Bronchus fibroblast of lung (primary cell): Measurements from ENCODE around the gene LRTM1. TPM values are rescaled to one million over a fixed set of nuclear protein-coding genes. Genes with fewer than 3 reads are reported as not detected.

Experiments used
- total RNA-seq: library from RNA; depleted of rRNA; stranded (reverse); fragments of >200 nt; gene quantifications from 2 replicates; pipeline ENCODE4 v1.2.3, GENCODE V29; 2015

LRTM1 gene
- total RNA-seq = not detected in 2 replicates

GRCh38 chr3:54928046-54928770 is at the start of gene LRTM1:
TSS of gene LRTM1 (minus strand) at chr3:54928059. CDS start at chr3:54927911, 148 bp downstream.

